Left ventricle myocardium inferior (tissue), 1 donor: ENCODE results near the gene KCNE4. TPM values are rescaled to one million over a fixed set of nuclear protein-coding genes. Genes with fewer than 3 reads are reported as not detected.
"Not testable (repeated sequence)": the region's sequence is repeated elsewhere in the genome, so short reads cannot be mapped to it uniquely, and the experiment has no call there.

Experiments
- DNase-seq: peaks from one replicate; pipeline ENCODE4 v3.0.0-alpha.2; 2020
- H3K27ac ChIP-seq: fragments of 200-600 bp; replicated peaks from 2 replicates; pipeline ENCODE4 v1.8.0; 2021
- H3K27me3 ChIP-seq: fragments of 200-600 bp; 2 replicates; pipeline ENCODE4 v1.8.0; 2021; ENCODE audit warnings: low read depth
- H3K36me3 ChIP-seq: fragments of 200-600 bp; 2 replicates; pipeline ENCODE4 v1.8.0; 2021
- H3K4me1 ChIP-seq: fragments of 200-600 bp; 2 replicates; pipeline ENCODE4 v1.8.0; 2021
- H3K4me3 ChIP-seq: fragments of 200-600 bp; 2 replicates; pipeline ENCODE4 v1.8.0; 2021; ENCODE audit warnings: mild to moderate bottlenecking, moderate library complexity
- H3K9me3 ChIP-seq: fragments of 200-600 bp; replicated peaks from 2 replicates; pipeline ENCODE4 v1.8.0; 2021
- intact Hi-C: fragments of 100-400 bp; cut with micrococcal nuclease; formaldehyde crosslinking; loops from one replicate; pipeline ENCODE4 v1.11.0; 2022
- total RNA-seq: library from RNA; stranded (reverse); fragmentation: NEBNext Ultra II Directional; extraction: Animal tissue kit (Norgen Biotek cat#: 25700); gene quantifications from one replicate; pipeline ENCODE4 v1.2.1, GENCODE V29; 2021
- TF ChIP-seq, protein P1 (sequence below): fragments of 200-600 bp; IDR thresholded peaks from 2 replicates; pipeline ENCODE4 v1.8.0; 2021; ENCODE audit warnings: antibody characterized with exemption, mild to moderate bottlenecking, borderline replicate concordance
- donor health status: DM: no; HTN: yes; CAD: no; lungs with severe emphysema.

KCNE4 gene
- total RNA-seq, 1 donor from 2014 or later: 3.1 TPM

DNA sequence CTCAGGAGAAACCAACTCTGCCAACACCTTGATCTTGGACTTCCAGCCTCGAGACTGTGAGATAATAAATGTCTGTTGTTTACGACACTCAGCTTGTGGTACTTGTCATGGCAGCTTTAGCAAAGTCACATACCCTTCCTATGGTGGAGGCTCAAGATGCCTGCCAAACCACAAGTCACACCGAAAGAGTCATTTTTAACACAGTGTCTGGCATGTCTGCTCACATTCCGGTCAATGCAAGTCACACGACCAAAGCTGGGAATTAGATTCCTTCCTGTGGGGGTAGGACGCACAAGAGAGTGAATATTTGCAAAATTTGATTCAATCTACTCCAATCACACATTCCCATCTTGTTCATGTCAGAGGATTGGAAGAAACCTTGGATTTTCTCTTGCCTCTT is 24.6 kb downstream of the KCNE4 start:
- H3K36me3 ChIP-seq: no peaks in the 10 kb centered on the region
- no peaks in the 10 kb centered on the region for H3K9me3 ChIP-seq
- no peaks in the 10 kb centered on the region for H3K4me1 ChIP-seq
- no peak overlapping the region for H3K27ac ChIP-seq
- DNase-seq: no peak
- no peak overlapping the region for H3K4me3 ChIP-seq
- intact Hi-C loops: no loop called here
- no peaks in the 10 kb centered on the region for H3K27me3 ChIP-seq
- TF ChIP-seq, protein P1, sequence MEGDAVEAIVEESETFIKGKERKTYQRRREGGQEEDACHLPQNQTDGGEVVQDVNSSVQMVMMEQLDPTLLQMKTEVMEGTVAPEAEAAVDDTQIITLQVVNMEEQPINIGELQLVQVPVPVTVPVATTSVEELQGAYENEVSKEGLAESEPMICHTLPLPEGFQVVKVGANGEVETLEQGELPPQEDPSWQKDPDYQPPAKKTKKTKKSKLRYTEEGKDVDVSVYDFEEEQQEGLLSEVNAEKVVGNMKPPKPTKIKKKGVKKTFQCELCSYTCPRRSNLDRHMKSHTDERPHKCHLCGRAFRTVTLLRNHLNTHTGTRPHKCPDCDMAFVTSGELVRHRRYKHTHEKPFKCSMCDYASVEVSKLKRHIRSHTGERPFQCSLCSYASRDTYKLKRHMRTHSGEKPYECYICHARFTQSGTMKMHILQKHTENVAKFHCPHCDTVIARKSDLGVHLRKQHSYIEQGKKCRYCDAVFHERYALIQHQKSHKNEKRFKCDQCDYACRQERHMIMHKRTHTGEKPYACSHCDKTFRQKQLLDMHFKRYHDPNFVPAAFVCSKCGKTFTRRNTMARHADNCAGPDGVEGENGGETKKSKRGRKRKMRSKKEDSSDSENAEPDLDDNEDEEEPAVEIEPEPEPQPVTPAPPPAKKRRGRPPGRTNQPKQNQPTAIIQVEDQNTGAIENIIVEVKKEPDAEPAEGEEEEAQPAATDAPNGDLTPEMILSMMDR: no peak

DNA sequence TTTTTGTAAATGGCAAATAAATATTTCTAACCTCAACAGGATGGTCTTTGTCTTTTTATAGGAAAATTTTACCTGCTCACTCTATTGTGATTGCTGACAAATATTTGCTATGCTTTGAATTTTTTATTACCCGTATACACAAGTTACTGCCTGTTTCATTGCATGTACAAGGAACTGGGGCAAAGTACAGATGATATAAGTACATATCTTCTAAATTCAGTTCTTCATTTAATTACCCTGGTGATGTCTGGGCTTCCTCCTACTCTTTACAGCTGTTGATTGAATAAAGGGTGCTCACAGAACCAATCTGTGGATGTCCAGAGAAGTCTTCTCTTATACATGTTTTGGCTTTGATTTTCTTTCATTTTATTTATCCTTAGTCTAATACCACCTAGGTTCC is 26.5 kb downstream of the KCNE4 start:
- H3K36me3 ChIP-seq: no peaks in the 10 kb centered on the region
- intact Hi-C loops: no loop called here

DNA sequence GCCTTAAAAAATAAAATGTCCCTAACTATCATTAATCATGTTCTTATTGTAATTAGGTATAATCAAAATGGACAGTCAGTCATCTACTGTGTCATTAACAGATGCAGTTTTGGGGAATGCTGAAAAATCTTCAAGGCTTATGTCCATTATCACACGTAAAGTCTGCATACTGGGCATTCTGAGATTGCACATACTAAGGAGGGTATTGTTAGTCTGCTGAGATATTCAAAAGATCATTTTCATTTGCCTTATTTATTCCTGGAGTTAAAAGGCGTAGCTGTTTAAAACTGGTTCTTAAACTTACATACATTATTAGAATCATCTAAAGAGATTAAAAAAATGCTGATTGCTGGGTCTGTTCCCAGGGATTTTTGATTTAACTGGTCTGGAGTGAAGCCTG is 27.4 kb downstream of the KCNE4 start:
- Histone ChIP-seq H3K9me3 (no peaks in the 10 kb centered on the region), H3K4me3 (no peak overlapping the region), H3K27me3 (no peaks in the 10 kb centered on the region), H3K4me1 (no peaks in the 10 kb centered on the region), H3K27ac (no peak overlapping the region), H3K36me3 (no peaks in the 10 kb centered on the region)
- no peak for DNase-seq
- intact Hi-C loops: no loop called here
- TF ChIP-seq, protein P1: no peak

More for the DNA sequence above, 26.5 kb downstream of the KCNE4 start:
- Histone ChIP-seq H3K27me3 (no peaks in the 10 kb centered on the region), H3K9me3 (no peaks in the 10 kb centered on the region), H3K27ac (no peak overlapping the region), H3K4me3 (no peak overlapping the region), H3K4me1 (no peaks in the 10 kb centered on the region)
- TF ChIP-seq, protein P1: no peak
- DNase-seq: no peak

DNA sequence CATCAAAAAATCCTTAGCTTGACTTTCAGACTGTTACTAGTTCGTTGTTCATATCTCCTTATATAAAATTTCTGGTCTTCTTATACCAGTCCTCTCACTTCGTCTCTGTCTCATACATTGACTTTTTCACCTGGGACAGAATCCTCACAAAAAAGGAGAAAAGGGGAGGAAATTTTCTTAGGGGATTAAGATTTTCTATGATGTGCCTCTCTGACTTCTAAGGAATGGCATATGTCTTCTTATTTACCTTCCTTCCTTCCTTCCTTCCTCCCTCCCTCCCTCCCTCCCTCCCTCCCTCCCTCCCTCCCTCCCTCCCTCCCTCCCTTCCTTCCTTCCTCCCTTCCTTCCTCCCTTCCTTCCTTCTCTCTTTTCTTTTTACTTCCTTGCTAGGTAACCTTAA is 27.9 kb downstream of the KCNE4 start:
- no peaks in the 10 kb centered on the region for H3K27me3 ChIP-seq
- no peak overlapping the region for H3K4me3 ChIP-seq
- no peaks in the 10 kb centered on the region for H3K36me3 ChIP-seq
- TF ChIP-seq, protein P1: no peak
- no peaks in the 10 kb centered on the region for H3K9me3 ChIP-seq
- intact Hi-C loops: no loop called here
- no peak for DNase-seq
- no peaks in the 10 kb centered on the region for H3K4me1 ChIP-seq
- no peak overlapping the region for H3K27ac ChIP-seq

DNA sequence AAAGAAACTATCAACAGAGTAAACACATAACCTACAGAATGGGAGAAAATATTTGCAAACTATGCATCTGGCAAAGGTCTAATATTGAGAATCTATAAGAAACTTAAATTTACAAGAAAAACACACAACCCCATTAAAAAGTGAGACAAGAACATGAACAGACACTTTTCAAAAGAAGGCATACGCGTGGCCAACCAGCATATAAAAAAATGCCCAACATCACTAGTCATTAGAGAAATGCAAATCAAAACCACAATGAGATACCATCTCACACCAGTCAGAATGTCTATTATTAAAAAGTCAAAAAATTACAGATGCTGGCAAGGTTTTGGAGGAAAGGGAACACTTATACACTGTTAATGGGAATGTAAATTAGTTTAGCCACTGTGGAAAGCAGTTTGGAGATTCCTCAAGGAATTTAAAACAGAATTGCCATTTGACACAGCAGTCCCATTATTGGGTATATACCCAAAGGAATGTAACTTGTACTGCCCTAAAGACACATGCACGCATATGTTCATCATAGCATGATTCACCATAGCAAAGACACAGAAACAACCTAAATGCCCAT is 28.9 kb downstream of the KCNE4 start:
- intact Hi-C loops, H3K27me3 ChIP-seq, H3K9me3 ChIP-seq: not testable (repeated sequence)

DNA sequence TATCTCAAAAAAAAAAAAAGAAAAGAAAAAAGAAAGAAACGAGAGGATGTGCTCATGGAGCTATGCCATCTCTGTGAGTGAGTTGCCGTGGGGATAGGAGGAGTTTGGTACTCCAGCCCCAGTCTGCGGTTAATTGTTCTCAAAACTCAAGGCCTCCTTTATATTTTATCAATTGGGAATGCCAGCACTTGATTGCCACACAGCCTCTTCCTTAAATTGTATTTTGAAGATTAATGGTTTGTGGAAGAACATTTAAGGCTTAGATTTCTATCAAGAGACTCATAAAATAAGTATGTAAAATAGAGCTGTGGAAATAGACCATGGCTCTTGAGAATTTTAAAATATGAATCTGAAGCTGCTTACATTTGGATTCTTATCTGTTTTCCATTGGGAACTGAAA is 29.8 kb downstream of the KCNE4 start:
- TF ChIP-seq, protein P1: no peak
- no peaks in the 10 kb centered on the region for H3K9me3 ChIP-seq
- no peak overlapping the region for H3K27ac ChIP-seq
- no peaks in the 10 kb centered on the region for H3K36me3 ChIP-seq
- H3K4me1 ChIP-seq: no peaks in the 10 kb centered on the region
- intact Hi-C loops: no loop called here
- DNase-seq: no peak
- H3K4me3 ChIP-seq: no peak overlapping the region
- no peaks in the 10 kb centered on the region for H3K27me3 ChIP-seq

More for the DNA sequence above, 28.9 kb downstream of the KCNE4 start:
- H3K27ac ChIP-seq, H3K4me1 ChIP-seq, DNase-seq, H3K4me3 ChIP-seq, H3K36me3 ChIP-seq: not testable (repeated sequence)
